Measurements from ENCODE around the gene ERC1. TPM values are rescaled to one million over a fixed set of nuclear protein-coding genes. Genes with fewer than 3 reads are reported as not detected.

Gene ERC1
- total and polyA plus RNA-seq, 2 donors from 2014 or later = 5.1 to 68.3 TPM

DNA sequence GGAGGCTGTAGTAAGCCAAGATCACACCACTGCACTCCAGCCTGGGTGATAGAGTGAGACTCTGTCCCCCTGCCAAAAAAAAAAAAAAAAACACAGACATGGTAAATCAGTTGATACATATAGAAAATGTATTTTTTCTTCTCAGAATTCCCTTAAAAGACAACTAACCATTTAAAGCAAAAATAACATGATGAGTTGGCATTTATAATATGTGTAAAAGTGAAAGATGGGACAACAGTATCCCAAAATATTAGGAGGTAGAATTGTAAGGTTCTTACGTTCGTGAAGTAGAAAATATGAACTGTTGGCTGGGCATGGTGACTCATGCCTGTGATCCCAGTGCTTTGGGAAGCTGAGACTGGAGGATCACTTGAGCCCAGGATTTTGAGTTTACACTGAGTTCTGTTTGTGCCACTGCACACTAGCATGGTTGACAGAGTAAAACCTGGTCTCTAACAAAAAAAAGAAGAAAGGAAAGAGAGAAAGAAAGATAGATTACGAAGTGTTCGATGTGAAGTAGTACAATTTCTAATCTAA lies 306.7 kb downstream of the ERC1 start:
- H3K27me3 ChIP-seq (ENCODE audit: control insufficient read depth, insufficient read depth, low read length) = no peaks in the 10 kb centered on the region
- H3K4me1 ChIP-seq (ENCODE audit: control insufficient read depth in 2 of 3, insufficient read depth in 2 of 3, low read depth in 1 of 3, low read length in 3 of 3) = no peaks in the 10 kb centered on the region
- no peaks in the 10 kb centered on the region for H3K9me3 ChIP-seq (ENCODE audit: control insufficient read depth in 2 of 3, insufficient read depth in 1 of 3, low read length in 3 of 3)
- no peaks in the 10 kb centered on the region for H3K36me3 ChIP-seq (ENCODE audit: control insufficient read depth in 2 of 3, insufficient read depth in 3 of 3, low read length in 3 of 3)
- intact Hi-C loops (cut with DNase I) = no loop called here
- no peak overlapping the region for H3K4me3 ChIP-seq (ENCODE audit: low read length in 3 of 3)
- no peak overlapping the region for H3K27ac ChIP-seq (ENCODE audit: low read depth in 2 of 2, low read length in 2 of 2)
- DNase-seq (no peak), FAIRE-seq (no peak)
- TF ChIP-seq, protein P1, sequence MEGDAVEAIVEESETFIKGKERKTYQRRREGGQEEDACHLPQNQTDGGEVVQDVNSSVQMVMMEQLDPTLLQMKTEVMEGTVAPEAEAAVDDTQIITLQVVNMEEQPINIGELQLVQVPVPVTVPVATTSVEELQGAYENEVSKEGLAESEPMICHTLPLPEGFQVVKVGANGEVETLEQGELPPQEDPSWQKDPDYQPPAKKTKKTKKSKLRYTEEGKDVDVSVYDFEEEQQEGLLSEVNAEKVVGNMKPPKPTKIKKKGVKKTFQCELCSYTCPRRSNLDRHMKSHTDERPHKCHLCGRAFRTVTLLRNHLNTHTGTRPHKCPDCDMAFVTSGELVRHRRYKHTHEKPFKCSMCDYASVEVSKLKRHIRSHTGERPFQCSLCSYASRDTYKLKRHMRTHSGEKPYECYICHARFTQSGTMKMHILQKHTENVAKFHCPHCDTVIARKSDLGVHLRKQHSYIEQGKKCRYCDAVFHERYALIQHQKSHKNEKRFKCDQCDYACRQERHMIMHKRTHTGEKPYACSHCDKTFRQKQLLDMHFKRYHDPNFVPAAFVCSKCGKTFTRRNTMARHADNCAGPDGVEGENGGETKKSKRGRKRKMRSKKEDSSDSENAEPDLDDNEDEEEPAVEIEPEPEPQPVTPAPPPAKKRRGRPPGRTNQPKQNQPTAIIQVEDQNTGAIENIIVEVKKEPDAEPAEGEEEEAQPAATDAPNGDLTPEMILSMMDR (IDR thresholded peaks at IDR 0.05; ENCODE audit: borderline replicate concordance, extremely low read depth, insufficient read depth) = no peak
- no peak overlapping the region for H3K9ac ChIP-seq (ENCODE audit: low read length in 3 of 3)

GRCh38 chr12:1300460-1300859 lies 309.4 kb downstream of the ERC1 start:
- no peak overlapping the region for H3K27ac ChIP-seq (ENCODE audit: low read depth in 2 of 2, low read length in 2 of 2)
- H3K4me3 ChIP-seq (ENCODE audit: low read length in 3 of 3) = no peak overlapping the region
- H3K9ac ChIP-seq (ENCODE audit: low read length in 3 of 3) = no peak overlapping the region
- intact Hi-C loops (cut with DNase I) = no loop called here
- FAIRE-seq = no peak
- no peaks in the 10 kb centered on the region for H3K27me3 ChIP-seq (ENCODE audit: control insufficient read depth, insufficient read depth, low read length)
- H3K9me3 ChIP-seq (ENCODE audit: control insufficient read depth in 2 of 3, insufficient read depth in 1 of 3, low read length in 3 of 3) = no peaks in the 10 kb centered on the region
- H3K36me3 ChIP-seq (ENCODE audit: control insufficient read depth in 2 of 3, insufficient read depth in 3 of 3, low read length in 3 of 3) = no peaks in the 10 kb centered on the region
- no peaks in the 10 kb centered on the region for H3K4me1 ChIP-seq (ENCODE audit: control insufficient read depth in 2 of 3, insufficient read depth in 2 of 3, low read depth in 1 of 3, low read length in 3 of 3)
- TF ChIP-seq, protein P1 (IDR thresholded peaks at IDR 0.05; ENCODE audit: borderline replicate concordance, extremely low read depth, insufficient read depth) = no peak
- no peak for DNase-seq

DNA sequence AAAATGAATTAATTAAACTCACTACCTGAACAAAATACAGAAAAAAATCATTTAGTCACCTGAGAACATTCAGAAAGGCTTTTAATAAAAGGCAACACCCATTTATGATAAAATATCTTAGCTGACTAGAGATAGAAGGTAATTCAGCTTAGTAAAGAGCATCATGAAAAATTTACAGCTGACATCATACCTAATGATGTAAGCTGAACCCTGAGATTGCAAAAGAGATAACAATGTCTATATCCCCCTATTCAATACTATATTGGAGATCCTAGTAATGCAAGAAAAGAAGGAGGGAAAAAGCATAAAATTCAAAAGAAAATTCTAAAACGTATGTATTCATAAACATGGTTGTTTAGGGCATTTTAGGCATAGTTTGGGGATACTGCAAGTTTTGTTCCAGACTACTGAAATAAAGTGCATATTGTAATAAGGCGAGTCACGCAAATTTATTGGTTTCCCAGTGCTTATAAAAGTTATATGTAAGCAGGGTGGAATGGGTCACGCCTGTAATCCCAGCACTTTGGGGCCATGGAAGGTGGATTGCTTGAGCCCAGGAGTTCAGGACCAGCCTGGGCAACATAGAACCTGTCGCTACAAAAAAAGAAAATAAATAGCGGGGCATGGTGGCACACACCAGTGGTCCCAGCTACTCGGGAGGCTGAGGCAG lies 311.3 kb downstream of the ERC1 start:
- DNase-seq = no peak
- Histone ChIP-seq H3K27me3 (ENCODE audit: control insufficient read depth, insufficient read depth, low read length) (no peaks in the 10 kb centered on the region), H3K4me1 (ENCODE audit: control insufficient read depth in 2 of 3, insufficient read depth in 2 of 3, low read depth in 1 of 3, low read length in 3 of 3) (peaks cover 0 to 12% (median 0%) of the 10 kb centered on the region in 3 donors), H3K9me3 (ENCODE audit: control insufficient read depth in 2 of 3, insufficient read depth in 1 of 3, low read length in 3 of 3) (no peaks in the 10 kb centered on the region), H3K4me3 (ENCODE audit: low read length in 3 of 3) (no peak overlapping the region), H3K27ac (ENCODE audit: low read depth in 2 of 2, low read length in 2 of 2) (no peak overlapping the region), H3K9ac (ENCODE audit: low read length in 3 of 3) (no peak overlapping the region), H3K36me3 (ENCODE audit: control insufficient read depth in 2 of 3, insufficient read depth in 3 of 3, low read length in 3 of 3) (no peaks in the 10 kb centered on the region)
- TF ChIP-seq, protein P1 (IDR thresholded peaks at IDR 0.05; ENCODE audit: borderline replicate concordance, extremely low read depth, insufficient read depth) = no peak
- intact Hi-C loops (cut with DNase I) = no loop called here
- no peak for FAIRE-seq

All from kidney (tissue), 14 donors.